ENCODE results near the gene EXOC2.

GRCh38 chr6:474453-475185 lies 218.3 kb downstream of the EXOC2 start:
- no peak for TF ChIP-seq CTCF (IDR thresholded peaks at IDR 0.05 in 2 of 3, conservative IDR thresholded peaks at IDR 0.05 in 1 of 3; ENCODE audit: borderline replicate concordance in 1 of 3, insufficient read depth in 1 of 3, low read depth in 2 of 3, low read length in 2 of 3)
- TF ChIP-seq POLR2AphosphoS5 (IDR thresholded peaks at IDR 0.05; ENCODE audit: low read depth, low read length), result no peak
- no peak for TF ChIP-seq POLR2A (IDR thresholded peaks at IDR 0.05; ENCODE audit: borderline replicate concordance, extremely low read depth, insufficient read depth, insufficient read length)
- no peak for TF ChIP-seq EZH2phosphoT487 (IDR thresholded peaks at IDR 0.05; ENCODE audit: borderline replicate concordance)

Data from HCT116 (cell line).